Endodermal cell (in vitro differentiated cells): ENCODE measurements around the gene NGEF. TPM values are rescaled to one million over a fixed set of nuclear protein-coding genes. Genes with fewer than 3 reads are reported as not detected.

Source experiments
- DNase-seq: peaks from one replicate; pipeline ENCODE4 v3.0.0-alpha.2; 2017
- H3K27ac ChIP-seq: 2 replicates; pipeline ENCODE4 v1.5.1; 2013; ENCODE audit warnings: mild to moderate bottlenecking, low read depth, low read length, moderate library complexity
- H3K27me3 ChIP-seq: 2 replicates; pipeline ENCODE4 v1.6.1; 2013; ENCODE audit warnings: mild to moderate bottlenecking, low read length, moderate library complexity; ENCODE audit not compliant: insufficient read depth, control insufficient read depth, poor library complexity, severe bottlenecking
- H3K36me3 ChIP-seq: 2 replicates; pipeline ENCODE4 v1.7.0; 2013; ENCODE audit warnings: mild to moderate bottlenecking, low read length, moderate library complexity; ENCODE audit not compliant: control insufficient read depth, insufficient read depth
- H3K4me1 ChIP-seq: one replicate; pipeline ENCODE4 v1.7.0; 2013; ENCODE audit warnings: low read length; ENCODE audit not compliant: control insufficient read depth, insufficient read depth
- H3K4me3 ChIP-seq: 2 replicates; pipeline ENCODE4 v1.5.1; 2013; ENCODE audit warnings: mild to moderate bottlenecking, low read length, moderate library complexity
- H3K9ac ChIP-seq: 2 replicates; pipeline ENCODE4 v1.6.1; 2013; ENCODE audit warnings: mild to moderate bottlenecking, low read length, moderate library complexity; ENCODE audit not compliant: poor library complexity, severe bottlenecking; ENCODE audit errors: extremely low read depth
- H3K9me3 ChIP-seq: 2 replicates; pipeline ENCODE4 v1.6.1; 2013; ENCODE audit warnings: mild to moderate bottlenecking, low read length, moderate library complexity; ENCODE audit not compliant: control insufficient read depth
- H3K27ac Mint-ChIP-seq: 2 replicates; pipeline ENCODE4 v1.8.0; 2020; ENCODE audit warnings: mixed read lengths
- H3K27me3 Mint-ChIP-seq: 2 replicates; pipeline ENCODE4 v1.8.0; 2021; ENCODE audit warnings: mild to moderate bottlenecking, mixed read lengths; ENCODE audit not compliant: insufficient read depth
- H3K36me3 Mint-ChIP-seq: 2 replicates; pipeline ENCODE4 v1.8.0; 2020; ENCODE audit warnings: low read depth, mixed read lengths
- H3K4me1 Mint-ChIP-seq: 2 replicates; pipeline ENCODE4 v1.8.0; 2020; ENCODE audit warnings: mixed read lengths
- H3K4me3 Mint-ChIP-seq: 2 replicates; pipeline ENCODE4 v1.8.0; 2020; ENCODE audit warnings: mild to moderate bottlenecking, moderate library complexity, mixed read lengths
- H3K9me3 Mint-ChIP-seq: 2 replicates; pipeline ENCODE4 v1.8.0; 2020; ENCODE audit warnings: mild to moderate bottlenecking, mixed read lengths
- WGBS, 2 experiments: methylation state at CpG; one replicate each; pipeline versions ENCODE4 v1.1.5 to v1.1.7; 2013; ENCODE audit warnings: missing lambda C conversion rate in 2 of 2, mixed read lengths in 1 of 2; ENCODE audit not compliant: insufficient coverage in 1 of 2, insufficient read length in 1 of 2; 5-methylcytosine and 5-hydroxymethylcytosine counted together
- total RNA-seq, 2 donors: library from RNA; stranded (reverse); fragmentation: NEBNext Ultra II Directional in 1 of 2; extraction: Animal tissue kit (Norgen Biotek cat#: 25700) in 1 of 2; gene quantifications; 2 replicates in 1 of 2; 3 replicates in 1 of 2; pipeline ENCODE4 v1.2.1, GENCODE V29; 2021
- TF ChIP-seq, protein P1 (sequence below): fragments of 200-600 bp; sonication (generic); conservative IDR thresholded peaks from 2 replicates; pipeline ENCODE4 v1.5.0; 2021; ENCODE audit warnings: antibody characterized with exemption, mild to moderate bottlenecking

The NGEF gene
- total RNA-seq, 2 donors from 2014 or later = 1.8 to 2.9 TPM

DNA sequence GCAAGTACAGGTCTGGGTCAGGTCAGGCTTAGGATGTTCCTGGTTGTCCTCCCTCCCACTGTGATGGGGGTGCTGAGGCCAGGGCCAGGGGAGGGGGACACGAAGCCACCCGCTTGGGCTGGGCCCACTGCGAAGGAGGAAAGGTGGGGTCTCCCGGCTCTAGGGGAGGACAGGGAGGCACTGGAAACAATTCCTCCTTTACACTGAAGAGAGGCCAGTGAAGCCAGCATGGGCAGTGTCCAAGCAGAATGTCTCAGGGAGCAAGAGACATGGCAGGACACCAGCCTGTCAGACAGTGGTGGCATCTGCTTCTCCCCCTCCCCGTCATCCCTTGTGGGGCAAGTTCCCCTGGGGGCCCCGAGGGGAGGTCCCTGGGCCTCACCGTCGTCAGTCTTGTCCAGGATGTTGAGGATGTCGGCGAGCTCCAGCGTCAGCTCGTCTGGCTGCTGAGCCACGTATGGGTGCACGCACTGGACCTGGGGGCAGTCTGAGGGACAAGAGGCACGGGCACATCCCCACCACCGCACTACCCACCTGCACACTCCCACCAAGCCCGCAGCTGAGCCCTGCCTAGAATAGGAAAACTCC is 132.2 kb downstream of the NGEF start:
- no peaks in the 10 kb centered on the region for H3K9me3 Mint-ChIP-seq
- Histone ChIP-seq H3K27me3 (peaks cover 14% of the 10 kb centered on the region), H3K4me3 (no peak overlapping the region), H3K27ac (no peak overlapping the region), H3K9me3 (no peaks in the 10 kb centered on the region), H3K9ac (no peak overlapping the region), H3K36me3 (no peaks in the 10 kb centered on the region), H3K4me1 (no peaks in the 10 kb centered on the region)
- TF ChIP-seq, protein P1, sequence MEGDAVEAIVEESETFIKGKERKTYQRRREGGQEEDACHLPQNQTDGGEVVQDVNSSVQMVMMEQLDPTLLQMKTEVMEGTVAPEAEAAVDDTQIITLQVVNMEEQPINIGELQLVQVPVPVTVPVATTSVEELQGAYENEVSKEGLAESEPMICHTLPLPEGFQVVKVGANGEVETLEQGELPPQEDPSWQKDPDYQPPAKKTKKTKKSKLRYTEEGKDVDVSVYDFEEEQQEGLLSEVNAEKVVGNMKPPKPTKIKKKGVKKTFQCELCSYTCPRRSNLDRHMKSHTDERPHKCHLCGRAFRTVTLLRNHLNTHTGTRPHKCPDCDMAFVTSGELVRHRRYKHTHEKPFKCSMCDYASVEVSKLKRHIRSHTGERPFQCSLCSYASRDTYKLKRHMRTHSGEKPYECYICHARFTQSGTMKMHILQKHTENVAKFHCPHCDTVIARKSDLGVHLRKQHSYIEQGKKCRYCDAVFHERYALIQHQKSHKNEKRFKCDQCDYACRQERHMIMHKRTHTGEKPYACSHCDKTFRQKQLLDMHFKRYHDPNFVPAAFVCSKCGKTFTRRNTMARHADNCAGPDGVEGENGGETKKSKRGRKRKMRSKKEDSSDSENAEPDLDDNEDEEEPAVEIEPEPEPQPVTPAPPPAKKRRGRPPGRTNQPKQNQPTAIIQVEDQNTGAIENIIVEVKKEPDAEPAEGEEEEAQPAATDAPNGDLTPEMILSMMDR = no peak
- no peaks in the 10 kb centered on the region for H3K4me1 Mint-ChIP-seq
- no peak overlapping the region for H3K27ac Mint-ChIP-seq
- WGBS, 2 experiments = 97 to 100% methylated on average over 4 to 17 of the region's 17 CpGs
- peaks cover 17% of the 10 kb centered on the region for H3K27me3 Mint-ChIP-seq
- H3K4me3 Mint-ChIP-seq = no peak overlapping the region
- no peaks in the 10 kb centered on the region for H3K36me3 Mint-ChIP-seq
- peak; percentile 36 for DNase-seq

DNA sequence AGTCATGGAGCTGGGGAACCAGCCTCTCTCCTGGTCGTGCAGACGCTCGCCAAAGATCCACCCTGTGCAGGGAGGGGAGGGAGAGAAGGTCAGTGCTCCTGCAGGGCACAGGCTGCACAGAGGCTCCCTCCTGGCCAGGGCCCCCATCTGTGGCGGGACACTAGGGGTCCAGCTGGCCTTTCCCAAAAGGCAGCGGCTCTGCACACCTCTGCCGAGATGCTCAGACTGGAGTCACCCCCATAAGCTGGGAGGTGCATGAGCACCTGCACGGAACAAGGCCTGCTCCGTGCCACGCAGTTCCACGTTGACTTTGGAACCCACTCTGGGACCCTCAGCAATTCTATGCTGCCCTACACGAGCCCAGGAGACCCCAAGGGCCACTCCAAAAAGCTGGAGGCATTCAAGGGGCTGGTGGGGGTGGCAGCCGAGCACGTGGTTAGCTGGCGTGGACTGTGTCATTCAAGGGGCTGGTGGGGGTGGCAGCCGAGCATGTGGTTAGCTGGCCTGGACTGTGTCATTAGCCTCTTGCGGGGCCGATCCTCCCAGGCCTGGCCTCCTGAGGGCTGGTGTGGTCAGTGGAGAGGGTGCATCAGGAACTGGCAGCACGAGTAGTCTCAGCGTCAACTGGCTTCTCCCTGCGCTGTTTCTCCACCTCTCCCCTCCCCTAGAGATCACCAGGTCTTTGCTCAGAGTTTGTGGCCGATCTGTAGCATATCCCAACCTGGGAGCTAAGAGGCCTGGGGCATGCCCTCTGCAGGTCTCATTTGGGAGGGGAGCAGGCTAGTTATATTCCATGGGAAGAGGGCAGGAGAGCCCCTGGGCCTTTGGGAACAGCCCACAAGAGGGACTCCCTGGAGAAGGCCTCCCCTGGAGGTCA is 133.2 kb downstream of the NGEF start:
- Histone ChIP-seq H3K9me3 (no peaks in the 10 kb centered on the region), H3K36me3 (no peaks in the 10 kb centered on the region), H3K27ac (no peak overlapping the region), H3K27me3 (peaks cover 20% of the 10 kb centered on the region), H3K4me1 (no peaks in the 10 kb centered on the region), H3K4me3 (no peak overlapping the region), H3K9ac (no peak overlapping the region)
- peak; percentile 40 for DNase-seq
- Mint-ChIP-seq H3K27me3 (peaks cover 26% of the 10 kb centered on the region), H3K27ac (no peak overlapping the region), H3K9me3 (no peaks in the 10 kb centered on the region), H3K4me3 (no peak overlapping the region), H3K4me1 (no peaks in the 10 kb centered on the region), H3K36me3 (no peaks in the 10 kb centered on the region)
- TF ChIP-seq, protein P1 = peak; percentile 13
- 90 to 92% methylated on average over 12 to 21 of the region's 21 CpGs for WGBS, 2 experiments

DNA sequence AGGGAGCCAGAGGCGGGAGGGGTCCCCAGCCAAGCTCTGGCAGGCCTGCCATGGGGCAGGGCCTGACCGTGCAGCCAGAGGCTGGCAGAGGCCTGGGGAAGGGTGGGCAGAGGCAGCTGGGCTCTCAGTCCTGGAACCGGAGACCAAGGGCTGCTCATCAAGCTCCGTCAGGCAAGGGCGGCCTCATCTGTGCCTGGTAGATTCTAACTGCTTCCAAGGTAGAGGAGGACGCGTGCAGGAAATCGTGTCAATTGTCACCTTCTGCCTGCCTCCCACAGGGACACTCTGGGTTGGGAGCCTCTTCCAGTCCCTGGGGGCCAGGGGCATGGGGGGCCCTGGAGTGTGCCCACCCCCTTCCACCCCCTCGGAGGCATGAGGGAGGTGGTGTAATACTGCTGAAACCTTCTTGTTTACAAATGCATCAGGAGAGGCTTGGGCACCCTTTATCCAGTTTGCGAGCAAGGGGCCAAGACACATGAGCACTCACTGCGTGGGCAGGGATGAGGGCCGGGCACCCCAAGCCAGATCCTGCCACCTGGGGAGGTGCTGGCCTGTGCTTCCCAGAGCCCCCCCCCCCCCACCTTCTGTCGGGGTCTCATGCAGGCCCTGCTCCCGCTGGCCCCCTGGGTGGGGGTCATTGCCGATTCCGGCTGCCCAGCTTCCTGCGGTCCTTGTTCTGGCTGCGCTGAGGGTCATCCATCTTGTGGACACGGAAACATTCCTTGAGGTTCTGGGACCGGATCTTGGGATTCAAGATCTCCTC is 134.0 kb downstream of the NGEF start:
- WGBS, 2 experiments = 90 to 93% methylated on average over 17 to 20 of the region's 20 CpGs

More for the DNA sequence above, 134.0 kb downstream of the NGEF start:
- H3K27ac ChIP-seq = no peak overlapping the region
- H3K4me3 ChIP-seq = no peak overlapping the region
- TF ChIP-seq, protein P1 = no peak
- H3K4me1 ChIP-seq = no peaks in the 10 kb centered on the region
- Mint-ChIP-seq H3K27ac (no peak overlapping the region), H3K4me3 (no peak overlapping the region), H3K27me3 (peaks cover 29% of the 10 kb centered on the region), H3K9me3 (no peaks in the 10 kb centered on the region), H3K36me3 (no peaks in the 10 kb centered on the region), H3K4me1 (no peaks in the 10 kb centered on the region)
- H3K9ac ChIP-seq = no peak overlapping the region
- peak; percentile 33 for DNase-seq
- H3K36me3 ChIP-seq = no peaks in the 10 kb centered on the region
- peaks cover 20% of the 10 kb centered on the region for H3K27me3 ChIP-seq
- H3K9me3 ChIP-seq = no peaks in the 10 kb centered on the region
